Breast epithelium (tissue), 3 donors: Measurements from ENCODE around the gene LYPD6B.

Experiments
- POLR2A ChIP-seq: fragments of 450-650 bp; IDR thresholded peaks from one replicate; pipeline ENCODE4 v1.6.1; 2016; ENCODE audit warnings: antibody characterized with exemption, mild to moderate bottlenecking, moderate library complexity
- TF ChIP-seq, protein P1 (sequence below), 3 donors: fragments of 450-650 bp; IDR thresholded peaks; one replicate each; pipeline ENCODE4 v1.5.1; 2016 to 2017; ENCODE audit warnings: antibody characterized with exemption in 3 of 3, mild to moderate bottlenecking in 3 of 3, moderate library complexity in 3 of 3

DNA sequence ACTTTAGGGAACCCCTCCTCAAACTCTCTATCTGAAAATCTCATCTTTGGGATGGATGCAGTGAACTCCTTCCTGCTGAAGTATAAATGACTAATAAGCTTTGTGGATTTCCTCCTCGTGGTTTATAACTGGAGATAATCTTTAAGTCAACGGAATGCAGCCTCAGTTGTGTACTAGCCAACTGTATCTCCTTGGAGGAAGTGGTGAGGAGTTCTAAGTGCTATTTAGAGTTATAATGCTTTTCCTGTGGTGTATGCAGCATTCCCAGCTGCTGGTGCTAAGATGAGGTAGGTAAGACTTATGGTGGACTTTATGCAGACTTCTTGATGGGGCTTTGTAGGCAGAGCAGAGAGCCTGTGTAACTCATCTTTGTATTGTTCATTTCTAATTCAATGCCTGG, 90.9 kb downstream of the LYPD6B start:
- TF ChIP-seq, protein P1, sequence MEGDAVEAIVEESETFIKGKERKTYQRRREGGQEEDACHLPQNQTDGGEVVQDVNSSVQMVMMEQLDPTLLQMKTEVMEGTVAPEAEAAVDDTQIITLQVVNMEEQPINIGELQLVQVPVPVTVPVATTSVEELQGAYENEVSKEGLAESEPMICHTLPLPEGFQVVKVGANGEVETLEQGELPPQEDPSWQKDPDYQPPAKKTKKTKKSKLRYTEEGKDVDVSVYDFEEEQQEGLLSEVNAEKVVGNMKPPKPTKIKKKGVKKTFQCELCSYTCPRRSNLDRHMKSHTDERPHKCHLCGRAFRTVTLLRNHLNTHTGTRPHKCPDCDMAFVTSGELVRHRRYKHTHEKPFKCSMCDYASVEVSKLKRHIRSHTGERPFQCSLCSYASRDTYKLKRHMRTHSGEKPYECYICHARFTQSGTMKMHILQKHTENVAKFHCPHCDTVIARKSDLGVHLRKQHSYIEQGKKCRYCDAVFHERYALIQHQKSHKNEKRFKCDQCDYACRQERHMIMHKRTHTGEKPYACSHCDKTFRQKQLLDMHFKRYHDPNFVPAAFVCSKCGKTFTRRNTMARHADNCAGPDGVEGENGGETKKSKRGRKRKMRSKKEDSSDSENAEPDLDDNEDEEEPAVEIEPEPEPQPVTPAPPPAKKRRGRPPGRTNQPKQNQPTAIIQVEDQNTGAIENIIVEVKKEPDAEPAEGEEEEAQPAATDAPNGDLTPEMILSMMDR (IDR thresholded peaks at IDR 0.05) = no peak
- no peak for TF ChIP-seq POLR2A
